Adrenal gland (tissue), 5 donors: ENCODE results near the gene SLC22A17.

Source experiments
- POLR2A ChIP-seq, 2 donors: fragments of 450-650 bp; IDR thresholded peaks; one replicate each; pipeline ENCODE4 v1.6.1; 2017; ENCODE audit warnings: antibody characterized with exemption in 2 of 2, mild to moderate bottlenecking in 2 of 2, moderate library complexity in 1 of 2
- TF ChIP-seq, protein P1 (sequence below), 6 experiments: fragments of 450-650 bp in 4 of 6; fragments of 200-600 bp in 2 of 6; sonication (generic) in 1 of 6; IDR thresholded peaks; 1 replicate in 5 of 6; 2 replicates in 1 of 6; pipeline versions ENCODE4 v1.5.1 to v1.8.0; 2016 to 2021; ENCODE audit warnings: antibody characterized with exemption in 6 of 6, mild to moderate bottlenecking in 2 of 6, moderate library complexity in 1 of 6
- donor health status: DM: no; HTN: no; CAD: no.

DNA sequence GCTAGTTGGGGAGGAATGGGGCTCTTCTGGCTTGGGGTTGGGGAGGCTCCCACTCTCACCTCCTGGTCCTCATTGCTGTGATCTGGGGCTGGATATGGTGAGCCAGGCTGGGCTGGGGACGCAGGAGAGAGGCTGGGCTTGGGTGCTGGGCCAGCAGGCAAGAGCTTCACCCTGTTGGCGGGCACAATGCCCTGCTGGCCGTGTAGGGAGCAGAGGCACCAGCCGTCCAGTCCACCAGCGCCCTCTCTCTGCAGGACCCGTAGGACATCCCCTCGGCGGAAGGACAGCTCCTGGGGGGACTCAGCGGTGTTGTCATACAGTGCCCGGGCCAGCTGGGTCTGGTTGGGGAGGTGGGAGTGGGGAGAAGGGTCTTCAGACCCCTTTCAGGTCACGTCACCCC is 7.8 kb upstream of the SLC22A17 start:
- TF ChIP-seq, protein P1, sequence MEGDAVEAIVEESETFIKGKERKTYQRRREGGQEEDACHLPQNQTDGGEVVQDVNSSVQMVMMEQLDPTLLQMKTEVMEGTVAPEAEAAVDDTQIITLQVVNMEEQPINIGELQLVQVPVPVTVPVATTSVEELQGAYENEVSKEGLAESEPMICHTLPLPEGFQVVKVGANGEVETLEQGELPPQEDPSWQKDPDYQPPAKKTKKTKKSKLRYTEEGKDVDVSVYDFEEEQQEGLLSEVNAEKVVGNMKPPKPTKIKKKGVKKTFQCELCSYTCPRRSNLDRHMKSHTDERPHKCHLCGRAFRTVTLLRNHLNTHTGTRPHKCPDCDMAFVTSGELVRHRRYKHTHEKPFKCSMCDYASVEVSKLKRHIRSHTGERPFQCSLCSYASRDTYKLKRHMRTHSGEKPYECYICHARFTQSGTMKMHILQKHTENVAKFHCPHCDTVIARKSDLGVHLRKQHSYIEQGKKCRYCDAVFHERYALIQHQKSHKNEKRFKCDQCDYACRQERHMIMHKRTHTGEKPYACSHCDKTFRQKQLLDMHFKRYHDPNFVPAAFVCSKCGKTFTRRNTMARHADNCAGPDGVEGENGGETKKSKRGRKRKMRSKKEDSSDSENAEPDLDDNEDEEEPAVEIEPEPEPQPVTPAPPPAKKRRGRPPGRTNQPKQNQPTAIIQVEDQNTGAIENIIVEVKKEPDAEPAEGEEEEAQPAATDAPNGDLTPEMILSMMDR (IDR thresholded peaks at IDR 0.05), result no peak
- TF ChIP-seq POLR2A (IDR thresholded peaks at IDR 0.05), result no peak
